Measurements from ENCODE around the gene AMER2. TPM values are rescaled to one million over a fixed set of nuclear protein-coding genes. Genes with fewer than 3 reads are reported as not detected.

Gene AMER2
- under 0.01 and 0.43 TPM in 2 replicates for total RNA-seq

GRCh38 chr13:25171517-25172302, at the start of gene AMER2:
Gene AMER2 (minus strand): TSS chr13:25172288. CDS start chr13:25171619, 669 bp downstream.

Small RNAs within 50 kb of the gene (small RNA-seq; reads per million reads assigned to genes)
- gene AL359757.1: not detected
- not detected for gene AL359757.2

Other genes with a start within 250 kb of the AMER2 start
- under 0.01 and 0.22 TPM in 2 replicates for gene PABPC3, start 76.2 kb downstream of the AMER2 start, total RNA-seq
- 9.8 and 17.6 TPM in 2 replicates for gene MTMR6, start 115.2 kb upstream of the AMER2 start, total RNA-seq
- 33.4 and 59.6 TPM in 2 replicates for gene NUP58, start 129.3 kb upstream of the AMER2 start, total RNA-seq
- 0.39 and 0.76 TPM in 2 replicates for gene ATP8A2, start 199.7 kb upstream of the AMER2 start, total RNA-seq